HG02678 (cell line): Measurements from ENCODE around the gene LRMDA.

Experiments used
- ATAC-seq: cut with Tn5 transposase; IDR thresholded peaks from one replicate; pipeline ENCODE4 v1.9.1; 2021; ENCODE audit warnings: mild to moderate bottlenecking, moderate library complexity; ENCODE audit not compliant: unreplicated experiment

LRMDA gene

GRCh38 chr10:76301950-76302349, 870.5 kb downstream of the LRMDA start:
- no peak for ATAC-seq

DNA sequence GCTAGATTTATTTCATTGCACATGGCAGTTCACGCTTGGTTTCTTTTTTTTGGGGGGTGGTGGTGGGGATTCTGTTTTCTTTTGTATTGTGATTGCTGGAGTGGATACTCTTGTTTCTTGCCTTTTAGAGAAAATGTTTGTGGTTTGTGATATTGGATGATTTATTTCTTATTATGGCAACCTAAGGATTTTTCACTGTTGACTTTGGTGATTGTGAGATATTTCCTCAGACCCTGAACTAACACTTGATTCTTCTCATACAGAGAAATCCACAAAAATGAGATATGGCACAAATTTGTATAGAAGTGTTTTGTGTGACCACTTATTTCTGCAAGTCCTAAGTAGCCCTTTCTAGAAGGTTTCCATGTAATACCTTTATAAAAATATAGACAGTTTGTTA, 871.1 kb downstream of the LRMDA start:
- no peak for ATAC-seq

- ATAC-seq: no peak
These were observed 871.7 kb downstream of the LRMDA start for GRCh38 chr10:76302961-76303630.

- no peak for ATAC-seq
These were observed 872.4 kb downstream of the LRMDA start for GRCh38 chr10:76303682-76304316.

DNA sequence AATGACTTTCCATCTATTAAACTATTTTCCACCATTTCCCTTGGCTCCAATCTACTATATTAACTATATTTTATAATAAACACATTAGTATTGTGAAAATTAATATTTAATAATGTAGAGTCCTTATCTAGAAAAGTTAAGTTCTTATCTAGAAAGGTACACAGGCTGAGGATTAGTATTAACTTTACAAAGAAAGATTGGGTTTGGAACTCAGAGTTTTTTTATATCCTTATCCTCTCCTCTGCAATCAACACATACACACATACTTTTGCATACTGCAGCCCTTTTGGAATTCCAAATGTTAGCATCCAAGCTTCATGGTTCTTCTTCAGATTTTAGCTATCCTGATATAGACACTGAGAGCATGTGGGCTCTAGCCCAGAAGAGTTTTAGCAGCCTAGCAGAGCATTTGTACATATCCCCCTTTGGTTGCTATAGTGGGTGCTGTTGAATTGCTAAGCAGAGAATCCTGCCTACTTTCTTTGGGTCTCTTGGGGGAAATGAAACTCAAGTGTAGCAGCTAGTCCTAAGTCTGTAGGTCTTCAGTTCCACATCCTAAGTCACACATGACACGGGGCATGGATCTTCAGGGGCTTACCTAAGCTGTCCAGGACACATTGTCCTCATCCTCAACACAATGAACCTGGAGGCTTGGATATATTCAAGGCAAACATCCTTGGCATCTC, 874.6 kb downstream of the LRMDA start:
- ATAC-seq: no peak

DNA sequence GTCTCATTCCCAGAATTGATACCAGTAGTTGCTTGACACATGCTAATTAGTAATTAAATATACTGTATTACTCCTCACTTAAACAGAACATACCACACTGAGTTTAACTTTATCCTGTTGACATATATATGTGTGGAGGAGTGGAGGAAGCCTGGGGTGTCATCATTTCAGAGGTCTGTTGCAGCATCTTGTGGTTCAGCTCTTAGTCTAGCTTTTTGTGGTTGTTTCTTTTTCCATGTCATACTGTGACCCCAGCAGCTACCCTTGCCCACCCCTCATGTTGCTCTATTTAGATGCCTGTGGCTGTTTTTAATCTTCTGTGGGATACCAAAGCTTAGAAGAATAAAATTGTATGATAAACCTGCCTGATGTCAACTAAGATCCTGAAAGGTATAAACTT, 875.4 kb downstream of the LRMDA start:
- ATAC-seq: no peak

DNA sequence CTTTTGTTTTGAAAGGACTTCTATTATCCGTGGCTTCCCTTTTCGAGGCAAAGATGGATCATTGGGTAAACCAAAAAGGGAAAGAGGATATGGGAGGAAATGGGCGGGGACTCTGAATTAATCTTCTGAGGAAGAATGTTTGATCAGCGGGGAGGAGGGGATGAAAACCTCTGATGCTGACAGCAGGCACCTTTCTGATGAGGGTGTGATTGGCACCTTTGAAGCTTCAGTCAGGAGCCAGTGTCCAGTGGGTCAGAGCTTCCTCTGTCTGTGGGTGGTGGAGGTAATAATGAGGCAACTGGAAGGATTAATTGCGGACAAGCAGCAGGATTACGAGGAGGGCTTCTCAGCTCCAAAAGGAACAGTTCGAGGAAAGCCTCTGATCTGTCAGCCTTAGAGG, 877.6 kb downstream of the LRMDA start:
- no peak for ATAC-seq

DNA sequence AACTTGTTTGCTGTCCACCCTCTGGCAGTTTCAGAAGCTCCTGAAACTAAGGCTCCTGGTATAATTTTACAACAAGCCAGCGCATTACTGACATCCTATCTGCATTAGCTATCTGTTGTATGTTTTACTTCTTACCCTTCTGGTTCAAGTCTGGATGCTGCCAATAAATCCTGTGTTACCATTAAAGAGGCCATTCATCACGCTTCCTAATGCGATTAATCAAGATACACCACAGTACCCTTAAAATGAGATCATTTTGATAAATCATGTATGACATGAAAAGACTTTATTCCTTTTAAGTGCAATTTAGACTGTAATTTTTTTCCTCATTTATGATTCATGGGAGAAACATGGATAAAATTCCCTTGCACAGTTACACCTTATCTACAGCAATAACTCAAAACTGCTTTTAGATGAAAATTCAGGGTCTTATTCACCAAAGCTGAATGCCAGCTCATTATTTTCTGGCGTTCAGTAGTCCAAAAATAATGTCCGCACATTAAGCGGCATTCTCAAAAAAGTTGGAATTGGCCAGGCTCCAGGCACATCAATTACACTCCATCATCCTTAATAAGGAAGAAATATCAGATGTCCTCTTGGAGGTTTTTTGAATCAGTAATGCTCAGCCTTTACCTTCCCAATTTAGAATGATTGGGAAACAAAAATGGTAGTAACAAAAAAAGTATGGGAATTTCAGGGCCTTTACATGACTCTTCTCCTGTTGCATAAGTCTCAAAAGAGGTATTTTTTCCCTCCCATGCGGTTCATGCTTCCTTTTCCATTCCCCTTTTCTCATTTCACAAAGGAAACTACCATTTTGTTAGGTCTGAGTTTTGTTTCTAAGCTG, 878.5 kb downstream of the LRMDA start:
- no peak for ATAC-seq

- no peak for ATAC-seq
These were observed 879.2 kb downstream of the LRMDA start for GRCh38 chr10:76310588-76311080.

DNA sequence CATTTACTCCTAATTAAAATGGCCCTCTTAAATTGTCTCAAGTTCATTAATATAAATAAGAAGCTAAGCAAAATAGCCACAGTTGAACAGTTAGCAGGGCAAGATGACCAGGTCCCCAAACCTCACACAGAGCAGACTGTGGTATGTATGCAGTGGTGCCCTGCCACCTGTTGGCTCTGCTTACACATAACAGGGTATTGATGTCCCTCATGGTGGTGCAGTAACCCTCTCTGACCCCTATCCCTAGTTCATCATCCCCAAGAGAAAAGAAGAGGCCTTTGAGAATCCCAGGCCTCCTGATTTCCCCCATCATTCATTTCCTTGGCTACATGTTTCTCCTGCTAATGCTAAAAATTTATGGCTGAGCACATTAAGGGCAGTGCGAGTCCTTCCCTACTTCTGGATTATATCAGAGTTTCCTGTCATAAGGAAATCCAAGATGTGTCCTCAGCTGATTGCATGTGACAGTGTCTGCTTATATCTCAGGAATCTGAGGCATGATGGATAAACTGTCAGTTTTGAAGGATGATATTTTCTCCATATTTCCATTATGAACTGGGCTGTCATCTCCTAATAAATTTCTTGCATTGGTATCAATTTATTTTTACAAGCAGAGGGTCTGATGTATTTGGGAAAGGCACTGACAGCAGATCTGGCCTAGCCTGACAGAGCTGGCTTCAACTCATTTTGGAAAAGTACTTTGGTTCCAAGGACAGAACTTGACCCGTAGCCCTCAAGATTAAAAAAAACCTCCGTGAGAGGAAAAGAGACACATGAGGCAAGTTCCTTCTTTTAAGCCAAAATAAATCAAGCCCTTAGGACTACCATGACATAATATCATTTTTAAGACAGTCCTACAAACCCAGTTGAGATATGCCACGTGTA, 880.6 kb downstream of the LRMDA start:
- ATAC-seq: no peak

DNA sequence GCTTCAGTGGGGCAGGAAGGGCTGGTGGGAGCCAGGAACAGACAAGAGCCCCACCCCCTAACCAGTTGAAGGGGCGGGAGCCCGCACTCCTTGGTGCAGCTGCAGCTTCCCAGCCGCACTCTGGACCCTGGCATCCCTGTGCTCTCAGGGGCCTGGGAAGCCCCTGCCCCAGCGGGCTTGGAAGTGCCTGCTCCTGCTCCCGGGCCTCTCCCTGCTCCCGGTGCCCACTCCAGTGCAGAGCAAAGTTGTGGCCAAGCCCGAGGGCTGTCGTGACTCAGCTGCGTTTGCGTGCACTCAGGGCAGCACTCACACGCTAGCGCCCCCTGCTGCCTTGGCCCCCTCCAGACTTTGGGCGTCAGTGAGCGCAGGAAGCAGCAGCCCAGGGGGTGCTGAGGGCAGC, 883.8 kb downstream of the LRMDA start:
- no peak for ATAC-seq

DNA sequence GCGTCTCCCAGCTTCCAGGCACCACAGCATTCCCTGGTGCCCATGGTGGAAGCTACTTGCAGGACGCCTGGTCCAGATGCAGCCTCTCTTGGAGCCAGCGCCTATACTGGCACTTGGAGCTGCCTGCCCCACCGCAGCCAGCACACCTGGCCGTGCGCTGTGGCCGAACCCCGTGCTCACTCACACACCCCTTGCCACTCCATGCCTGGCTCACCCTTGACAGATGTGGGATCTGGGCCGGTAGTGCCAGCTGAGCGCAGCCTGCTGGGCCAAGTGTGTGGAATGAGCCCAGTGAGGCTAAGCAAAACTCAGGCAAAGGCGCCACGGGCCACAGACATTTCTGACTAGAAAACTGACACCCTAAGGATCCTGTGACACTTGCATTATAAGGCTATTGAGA, 884.8 kb downstream of the LRMDA start:
- no peak for ATAC-seq

DNA sequence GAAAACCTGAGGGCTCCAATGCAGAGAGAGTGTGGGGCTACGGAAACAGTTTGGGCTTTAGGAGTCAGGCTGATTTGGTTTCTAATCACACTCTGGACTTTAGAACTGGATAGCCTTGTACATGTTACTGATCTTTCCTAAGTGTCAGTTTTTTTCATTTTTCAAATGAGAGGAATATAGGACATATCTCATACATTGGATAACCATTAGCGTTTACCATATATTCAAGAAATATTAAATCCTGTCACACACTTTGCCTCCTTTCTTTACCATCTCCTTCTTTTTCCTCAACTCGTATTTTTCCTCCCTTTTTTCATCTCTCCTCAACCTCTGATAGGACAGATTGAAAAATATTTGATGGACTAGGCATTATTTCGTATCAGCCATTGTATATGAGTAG, 885.7 kb downstream of the LRMDA start:
- no peak for ATAC-seq

DNA sequence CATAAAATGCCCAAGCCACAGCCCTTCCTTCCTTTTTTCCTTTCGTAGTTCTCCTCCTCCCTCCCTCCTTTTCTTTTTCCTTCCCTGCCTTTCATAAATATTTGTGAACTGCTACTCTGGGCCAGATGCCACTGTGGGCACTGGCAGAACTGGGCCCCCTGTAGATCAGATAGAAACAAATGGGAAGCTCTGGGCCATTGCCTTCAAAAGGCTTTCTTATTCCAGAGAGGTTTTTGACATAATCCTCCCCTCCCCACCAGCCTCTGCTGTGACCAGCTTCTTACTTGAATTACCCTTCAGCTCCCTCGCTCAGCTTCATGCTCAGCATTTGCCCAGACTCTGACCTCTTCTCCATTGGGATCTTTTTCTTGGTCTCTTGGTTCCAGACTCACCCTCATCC, 886.8 kb downstream of the LRMDA start:
- ATAC-seq: no peak

- ATAC-seq: no peak
These were observed 888.2 kb downstream of the LRMDA start for GRCh38 chr10:76319661-76320060.

DNA sequence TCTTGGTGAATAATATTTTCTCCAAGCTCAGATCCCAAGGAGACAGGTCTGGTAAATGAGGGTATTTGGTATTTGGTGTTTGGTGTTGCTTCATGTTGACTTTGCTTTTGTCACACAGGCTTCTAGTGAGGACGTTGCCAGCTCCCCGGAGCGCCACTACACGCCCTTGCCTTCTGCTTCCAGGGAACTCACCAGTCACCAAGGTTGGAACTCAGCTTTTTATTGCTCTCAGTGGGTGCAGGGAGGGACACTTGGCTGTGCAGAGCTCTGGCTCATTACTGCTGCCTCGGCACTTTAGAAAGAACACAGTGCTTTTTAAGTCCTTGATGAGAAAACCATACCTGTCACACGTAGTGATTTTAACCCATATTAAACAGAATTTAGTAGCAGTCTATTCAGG, 892.9 kb downstream of the LRMDA start:
- no peak for ATAC-seq

DNA sequence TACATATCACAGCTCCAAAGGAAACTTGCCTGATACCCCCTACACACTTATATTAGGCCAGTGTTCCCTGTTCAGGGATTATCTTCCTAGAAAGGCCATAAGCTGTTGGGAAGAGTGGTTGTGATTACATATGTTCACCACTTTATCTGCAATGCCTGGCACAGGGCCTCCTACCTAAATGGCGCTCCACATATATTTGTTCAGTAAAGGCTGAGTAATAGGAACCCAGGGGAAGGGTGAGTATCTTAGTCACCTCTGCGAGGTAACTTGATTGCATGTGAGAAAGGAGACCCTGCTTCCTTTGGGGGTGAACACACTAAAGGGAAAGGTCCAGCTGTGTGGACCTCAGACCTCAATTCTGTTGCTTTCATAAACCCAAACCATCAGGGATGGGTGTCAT, 896.0 kb downstream of the LRMDA start:
- ATAC-seq: no peak

- ATAC-seq: no peak
These were observed 896.9 kb downstream of the LRMDA start for GRCh38 chr10:76328348-76328747.

DNA sequence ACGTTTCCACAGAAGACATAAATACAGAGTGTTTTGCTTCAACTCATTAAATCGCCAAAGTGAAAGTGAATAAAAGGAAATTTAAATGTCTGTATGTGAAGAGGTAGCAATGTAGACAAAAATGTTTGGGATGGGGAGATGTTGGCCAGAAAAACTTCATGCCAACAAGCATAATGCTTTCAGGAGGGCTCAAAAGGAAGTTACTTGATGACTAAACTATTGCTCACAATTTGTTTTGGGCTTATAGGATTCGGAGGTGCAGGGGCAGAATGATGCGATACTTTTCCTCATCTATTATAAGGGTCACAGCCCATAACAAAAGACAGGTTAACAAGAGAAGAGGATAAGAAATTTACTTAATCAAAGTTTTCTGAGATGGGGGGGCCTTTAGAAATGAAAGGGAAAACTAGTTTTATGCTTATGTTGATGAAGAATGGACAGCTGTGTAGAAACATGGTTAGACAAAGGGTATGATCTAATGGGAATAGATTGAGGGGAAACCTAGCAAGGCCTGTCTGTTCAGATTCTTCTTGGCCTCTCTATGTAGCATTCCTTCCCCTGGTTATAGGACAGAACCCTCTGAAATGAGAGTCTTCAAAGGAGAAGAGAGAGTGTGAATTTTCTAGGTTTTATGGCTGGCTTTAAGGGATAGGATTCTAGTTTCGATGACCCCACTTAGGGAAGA, 898.6 kb downstream of the LRMDA start:
- no peak for ATAC-seq

DNA sequence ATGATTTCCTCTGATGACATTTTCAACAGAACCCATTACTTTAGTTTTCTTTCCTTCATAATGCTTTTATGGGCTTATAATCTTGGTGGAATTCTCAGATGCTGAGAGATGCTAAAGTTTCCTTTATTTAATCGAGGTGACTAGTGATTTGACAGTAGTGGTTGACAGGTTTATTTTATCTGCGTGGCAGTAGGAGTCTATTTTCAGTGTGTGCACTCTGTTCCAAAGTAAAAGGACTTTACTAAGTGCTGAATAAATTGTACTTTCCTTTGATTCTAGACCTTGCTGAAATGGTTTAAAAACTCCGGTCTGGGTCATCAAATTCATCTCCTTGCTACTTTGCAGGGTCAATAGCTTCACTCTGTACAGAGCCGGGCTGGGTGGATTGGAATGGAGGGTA, 900.3 kb downstream of the LRMDA start:
- ATAC-seq: no peak
